Ovary (tissue), 9 donors: ENCODE data around the gene ARPC5L. TPM values are rescaled to one million over a fixed set of nuclear protein-coding genes. Genes with fewer than 3 reads are reported as not detected.

Source experiments
- DNase-seq, 5 donors: peaks; one replicate each; pipeline ENCODE4 v3.0.0-alpha.2; 2019 to 2020
- H3K27ac ChIP-seq, 2 donors: fragments of 200-600 bp; one replicate each; pipeline versions ENCODE4 v1.5.1 to v1.8.0; 2019 to 2022
- H3K27me3 ChIP-seq: fragments of 200-600 bp; one replicate; pipeline ENCODE4 v1.8.0; 2022
- H3K36me3 ChIP-seq: fragments of 200-600 bp; sonication (generic); one replicate; pipeline ENCODE4 v1.5.1; 2019
- H3K4me1 ChIP-seq: one replicate; pipeline ENCODE4 v1.8.1; 2013; ENCODE audit warnings: mild to moderate bottlenecking, moderate library complexity; ENCODE audit not compliant: insufficient read depth
- H3K4me3 ChIP-seq: fragments of 200-600 bp; sonication (generic); one replicate; pipeline ENCODE4 v1.5.1; 2017
- H3K9me3 ChIP-seq, 2 donors: fragments of 200-600 bp in 1 of 2; sonication (generic) in 1 of 2; one replicate each; pipeline versions ENCODE4 v1.5.1 to v1.8.1; 2013 to 2019; ENCODE audit warnings: mild to moderate bottlenecking in 1 of 2, moderate library complexity in 1 of 2
- CTCF ChIP-seq, 3 donors: fragments of 450-650 bp in 2 of 3; fragments of 200-600 bp in 1 of 3; IDR thresholded peaks; one replicate each; pipeline versions ENCODE4 v1.5.1 to v1.8.0; 2016 to 2022; ENCODE audit warnings: antibody characterized with exemption in 3 of 3, mild to moderate bottlenecking in 1 of 3
- EP300 ChIP-seq: sonication (generic); formaldehyde crosslinking; IDR thresholded peaks from one replicate; pipeline ENCODE4 v1.6.1; 2017; ENCODE audit warnings: antibody characterized with exemption
- POLR2A ChIP-seq: fragments of 450-650 bp; IDR thresholded peaks from one replicate; pipeline ENCODE4 v1.6.1; 2017; ENCODE audit warnings: antibody characterized with exemption, mild to moderate bottlenecking, moderate library complexity
- WGBS, 3 donors: extraction: QIAGEN DNeasy Blood & Tissue Kit in 1 of 3; methylation state at CpG; one replicate each; pipeline versions ENCODE4 v1.1.5 to v1.1.7; 2013 to 2017; 5-methylcytosine and 5-hydroxymethylcytosine counted together
- intact Hi-C, 4 donors: fragments of 100-400 bp; cut with DNase I; formaldehyde crosslinking; loops; one replicate each; pipeline versions ENCODE4 v1.11.0 to v1.15.1; 2022 to 2023
- polyA plus RNA-seq, 2 donors: library from polyadenylated mRNA; stranded (reverse); fragments of 200-250 nt in 1 of 2; fragments of 350-450 nt in 1 of 2; fragmentation: Illumina TruSeq in 1 of 2; extraction: RNeasy Lipid Tissue Mini Kit (QIAGEN cat#74804) in 1 of 2; gene quantifications; one replicate each; pipeline ENCODE4 v1.2.3, GENCODE V29; 2013 to 2014
- total RNA-seq, 7 donors: library from RNA; depleted of rRNA in 2 of 7; stranded (reverse); fragments of >200 nt in 2 of 7; fragmentation: NEBNext Ultra II Directional in 3 of 7; extraction: Animal tissue kit (Norgen Biotek cat#: 25700) in 3 of 7; gene quantifications; one replicate each; pipeline versions ENCODE4 v1.1.0 to v1.2.4, GENCODE V29; 2016 to 2023
- donor health status: DM: no; HTN: no; CAD: no; lungs with moderate emphysema.
- donor health status: DM: no; HTN: no; CAD: no.
- donor health status: Bipolar disorder and iron deficiency.
- donor health status: DM: yes; HTN: yes; CAD: no.
- donor health status: DM: no; HTN: no; CAD: no.
- donor health status: DM: yes; HTN: yes; CAD: no.

Gene ARPC5L
- total and polyA plus RNA-seq, 9 donors: 8.5 to 27.0 (median 16.6) TPM

GRCh38 chr9:124853605-124854143 is 8.3 kb upstream of the ARPC5L start:
- Histone ChIP-seq H3K4me3 (peak overlapping the region; percentile 31), H3K4me1 (peaks cover 4% of the 10 kb centered on the region), H3K27ac (peak overlapping the region; percentile 8 to 36), H3K9me3 (no peaks in the 10 kb centered on the region), H3K27me3 (no peaks in the 10 kb centered on the region), H3K36me3 (no peaks in the 10 kb centered on the region)
- peak in 1 of 5 donors; percentile 22 for DNase-seq
- intact Hi-C loops: loop anchor here (1.0 to 10.0 kb wide), 6 partner anchors 77 to 239 kb away; no protein-coding TSS in a partner anchor
- TF ChIP-seq POLR2A (no peak), CTCF (IDR thresholded peaks at IDR 0.05) (no peak), EP300 (no peak)
- 50 to 57% (median 56%) methylated on average over 11 of the region's 11 CpGs for WGBS, 3 donors

- Histone ChIP-seq H3K27ac (no peak overlapping the region), H3K4me1 (peaks cover 4% of the 10 kb centered on the region), H3K4me3 (no peak overlapping the region), H3K9me3 (no peaks in the 10 kb centered on the region), H3K27me3 (no peaks in the 10 kb centered on the region), H3K36me3 (no peaks in the 10 kb centered on the region)
- intact Hi-C loops: loop anchor here in 1 of 4 donors (10.0 kb wide), 1 partner anchor 239 kb away; no protein-coding TSS in a partner anchor
- WGBS, 3 donors: 79 to 84% (median 81%) methylated on average over 6 to 8 of the region's 8 CpGs
- DNase-seq: peak in 1 of 5 donors; percentile 30
- TF ChIP-seq EP300: no peak
- no peak for TF ChIP-seq CTCF (IDR thresholded peaks at IDR 0.05)
- TF ChIP-seq POLR2A: no peak
Observed at GRCh38 chr9:124854161-124854560, 7.8 kb upstream of the ARPC5L start.

- no peaks in the 10 kb centered on the region for H3K27me3 ChIP-seq
- WGBS, 3 donors: 59 to 73% (median 68%) methylated on average over 7 of the region's 7 CpGs
- no peak overlapping the region for H3K4me3 ChIP-seq
- H3K36me3 ChIP-seq: no peaks in the 10 kb centered on the region
- H3K9me3 ChIP-seq: no peaks in the 10 kb centered on the region
- intact Hi-C loops: loop anchor here in 1 of 4 donors (10.0 kb wide), 1 partner anchor 240 kb away; no protein-coding TSS in a partner anchor
- H3K4me1 ChIP-seq: peaks cover 4% of the 10 kb centered on the region
- H3K27ac ChIP-seq: no peak overlapping the region
- TF ChIP-seq POLR2A (no peak), EP300 (no peak), CTCF (IDR thresholded peaks at IDR 0.05) (no peak)
- DNase-seq: no peak
Observed at GRCh38 chr9:124854822-124855221, 7.1 kb upstream of the ARPC5L start.

- H3K9me3 ChIP-seq: no peaks in the 10 kb centered on the region
- 74 to 78% (median 78%) methylated on average over 18 of the region's 18 CpGs for WGBS, 3 donors
- no peaks in the 10 kb centered on the region for H3K36me3 ChIP-seq
- no peaks in the 10 kb centered on the region for H3K27me3 ChIP-seq
- peaks cover 6% of the 10 kb centered on the region for H3K4me1 ChIP-seq
- no peak for DNase-seq
- intact Hi-C loops: loop anchor here in 1 of 4 donors (10.0 kb wide), 1 partner anchor 241 kb away; no protein-coding TSS in a partner anchor
- no peak overlapping the region for H3K4me3 ChIP-seq
- H3K27ac ChIP-seq: no peak overlapping the region
- TF ChIP-seq POLR2A (no peak), CTCF (IDR thresholded peaks at IDR 0.05) (no peak), EP300 (no peak)
Observed at GRCh38 chr9:124855566-124855943, 6.4 kb upstream of the ARPC5L start.
